Measurements from ENCODE around the gene BTLA. TPM values are rescaled to one million over a fixed set of nuclear protein-coding genes. Genes with fewer than 3 reads are reported as not detected.
"Not testable (repeated sequence)": the region's sequence is repeated elsewhere in the genome, so short reads cannot be mapped to it uniquely, and the experiment has no call there.

Gene BTLA
- total RNA-seq, 1 experiment from 2014 or later, result not detected

GRCh38 chr3:112463250-112463649, 36.0 kb downstream of the BTLA start:
- H3K36me3 ChIP-seq (ENCODE audit: low read depth, low read length), result no peaks in the 10 kb centered on the region
- ChIA-PET CTCF (interaction anchor here (0.7 kb wide), 1 partner anchor 69 kb away, joined by 4 read pairs; no protein-coding TSS in a partner anchor), POLR2A (ENCODE audit: unreplicated experiment) (no interaction called here)
- DNase-seq, result no peak
- no peaks in the 10 kb centered on the region for H4K20me1 ChIP-seq (ENCODE audit: low read length)
- no peaks in the 10 kb centered on the region for H3F3A ChIP-seq (ENCODE audit: low read length, unreplicated experiment)
- no peak overlapping the region for H3K4me3 ChIP-seq (ENCODE audit: low read length)
- H2AFZ ChIP-seq (ENCODE audit: low read length), result no peak overlapping the region
- no peak overlapping the region for H3K4me2 ChIP-seq (ENCODE audit: low read length)
- H3K4me1 ChIP-seq (ENCODE audit: insufficient read depth, low read length), result peaks cover 7% of the 10 kb centered on the region; the same call in 1 of the 2 replicates
- no peak overlapping the region for H3K27ac ChIP-seq (ENCODE audit: low read length)
- no TSS peak for BruUV-seq (replicated peaks)
- H3K9ac ChIP-seq (ENCODE audit: low read length), result no peak overlapping the region
- peaks cover 26% of the 10 kb centered on the region for H3K27me3 ChIP-seq (ENCODE audit: low read length)
- TF ChIP-seq EZH2 (IDR thresholded peaks at IDR 0.05; ENCODE audit: low read length, unreplicated experiment) (no peak), CTCF (conservative IDR thresholded peaks at IDR 0.05; ENCODE audit: low read depth, low read length) (no peak), EZH2phosphoT487 (IDR thresholded peaks at IDR 0.05; ENCODE audit: borderline replicate concordance, low read length) (no peak)
- H3K9me3 ChIP-seq (ENCODE audit: low read length), result no peaks in the 10 kb centered on the region
- H3K9me2 ChIP-seq (replicated peaks; ENCODE audit: low read length), result no peaks in the 10 kb centered on the region
- ATAC-seq, result no peak
- intact Hi-C loops (cut with micrococcal nuclease), result no loop called here
- no peaks in the 10 kb centered on the region for H3K79me2 ChIP-seq (ENCODE audit: low read length)

GRCh38 chr3:112461787-112462186, 37.5 kb downstream of the BTLA start:
- POLR2A ChIA-PET (ENCODE audit: unreplicated experiment); CTCF ChIA-PET; intact Hi-C loops (cut with micrococcal nuclease); H3K4me2 ChIP-seq (ENCODE audit: low read length); BruUV-seq (replicated peaks); H3K27ac ChIP-seq (ENCODE audit: low read length); H3F3A ChIP-seq (ENCODE audit: low read length, unreplicated experiment); H3K9me2 ChIP-seq (replicated peaks; ENCODE audit: low read length); H3K36me3 ChIP-seq (ENCODE audit: low read depth, low read length); H3K4me3 ChIP-seq (ENCODE audit: low read length); ATAC-seq; H3K4me1 ChIP-seq (ENCODE audit: insufficient read depth, low read length); DNase-seq; H3K9ac ChIP-seq (ENCODE audit: low read length); H3K9me3 ChIP-seq (ENCODE audit: low read length); H4K20me1 ChIP-seq (ENCODE audit: low read length); H2AFZ ChIP-seq (ENCODE audit: low read length); H3K79me2 ChIP-seq (ENCODE audit: low read length): not testable (repeated sequence)
- H3K27me3 ChIP-seq (ENCODE audit: low read length), result peaks cover 32% of the 10 kb centered on the region

GRCh38 chr3:112460519-112461195, 38.6 kb downstream of the BTLA start:
- intact Hi-C loops (cut with micrococcal nuclease), result no loop called here
- Histone ChIP-seq H3K4me3 (ENCODE audit: low read length) (no peak overlapping the region), H3K9me3 (ENCODE audit: low read length) (no peaks in the 10 kb centered on the region), H3K9me2 (replicated peaks; ENCODE audit: low read length) (no peaks in the 10 kb centered on the region), H3K4me2 (ENCODE audit: low read length) (no peak overlapping the region), H3K79me2 (ENCODE audit: low read length) (no peaks in the 10 kb centered on the region), H3K36me3 (ENCODE audit: low read depth, low read length) (no peaks in the 10 kb centered on the region), H3K27me3 (ENCODE audit: low read length) (peaks cover 29% of the 10 kb centered on the region; the same call in 1 of the 2 replicates), H4K20me1 (ENCODE audit: low read length) (no peaks in the 10 kb centered on the region), H2AFZ (ENCODE audit: low read length) (no peak overlapping the region), H3F3A (ENCODE audit: low read length, unreplicated experiment) (no peaks in the 10 kb centered on the region), H3K27ac (ENCODE audit: low read length) (no peak overlapping the region), H3K4me1 (ENCODE audit: insufficient read depth, low read length) (peaks cover 7% of the 10 kb centered on the region; the same call in 1 of the 2 replicates), H3K9ac (ENCODE audit: low read length) (no peak overlapping the region)
- ChIA-PET CTCF (no interaction called here), POLR2A (ENCODE audit: unreplicated experiment) (no interaction called here)
- ATAC-seq (peak; percentile 89), DNase-seq (peak; percentile 33)
- BruUV-seq (replicated peaks), result no TSS peak
- TF ChIP-seq EZH2 (IDR thresholded peaks at IDR 0.05; ENCODE audit: low read length, unreplicated experiment) (no peak), EZH2phosphoT487 (IDR thresholded peaks at IDR 0.05; ENCODE audit: borderline replicate concordance, low read length) (no peak), CTCF (conservative IDR thresholded peaks at IDR 0.05; ENCODE audit: low read depth, low read length) (no peak)

All from PC-3 (cell line).